ENCODE measurements around the gene AKR1C1. TPM values are rescaled to one million over a fixed set of nuclear protein-coding genes. Genes with fewer than 3 reads are reported as not detected.

Gene AKR1C1
- total and polyA plus RNA-seq, 9 of the 15 experiments (the other 6 are each of a cell fraction or from before 2014, with no cell fraction given): 43.5 to 180 (median 82.4) TPM

GRCh38 chr10:4941540-4942330 is 21.5 kb upstream of the AKR1C1 start (continued):
- TF ChIP-seq ZNF518B (CRISPR knock-in tag; IDR thresholded peaks at IDR 0.05): no peak
- TF ChIP-seq MGA (IDR thresholded peaks at IDR 0.05): peak; percentile 68
- TF ChIP-seq ZNF655 (CRISPR knock-in tag; IDR thresholded peaks at IDR 0.05): no peak
- TF ChIP-seq ZNF282 (CRISPR knock-in tag; IDR thresholded peaks at IDR 0.05): no peak
- TF ChIP-seq HMG20B (CRISPR knock-in tag; IDR thresholded peaks at IDR 0.05): no peak
- TF ChIP-seq MEF2D (tag; conservative IDR thresholded peaks at IDR 0.05; ENCODE audit: low read depth): no peak
- TF ChIP-seq POLR2AphosphoS2 (IDR thresholded peaks at IDR 0.05; ENCODE audit: low read length): no peak
- TF ChIP-seq PREB (CRISPR knock-in tag; IDR thresholded peaks at IDR 0.05): no peak
- no peak for TF ChIP-seq SMAD3 (CRISPR knock-in tag; conservative IDR thresholded peaks at IDR 0.05)
